NCI-H146 treated with DMSO at 0.1 percent for 48 hours (cell line): Measurements from ENCODE around the gene LAMC3.

Experiments
- DNase-seq: peaks from one replicate; lab custom pipeline; 2025; ENCODE audit not compliant: unreplicated experiment; lab: John Stamatoyannopoulos, UW

LAMC3 gene

GRCh38 chr9:131011274-131012022, 2.5 kb downstream of the LAMC3 start:
- DNase-seq, result no peak

GRCh38 chr9:131012023-131012334, 3.0 kb downstream of the LAMC3 start:
- DNase-seq, result no peak

GRCh38 chr9:131012396-131012917, 3.5 kb downstream of the LAMC3 start:
- DNase-seq, result no peak

GRCh38 chr9:131013015-131013755, 4.2 kb downstream of the LAMC3 start:
- DNase-seq, result no peak

GRCh38 chr9:131013771-131014676, 5.0 kb downstream of the LAMC3 start:
- DNase-seq, result no peak

- DNase-seq, result no peak
These were observed 6.1 kb downstream of the LAMC3 start for GRCh38 chr9:131015112-131015511.

GRCh38 chr9:131015876-131016397, 7.0 kb downstream of the LAMC3 start:
- DNase-seq, result no peak

- no peak for DNase-seq
These were observed 8.1 kb downstream of the LAMC3 start for GRCh38 chr9:131017067-131017466.

- DNase-seq, result no peak
These were observed 9.6 kb downstream of the LAMC3 start for GRCh38 chr9:131018621-131019020.

GRCh38 chr9:131019388-131020239, 10.6 kb downstream of the LAMC3 start:
- peak; percentile 47 for DNase-seq

- no peak for DNase-seq
These were observed 11.4 kb downstream of the LAMC3 start for GRCh38 chr9:131020388-131020787.

- no peak for DNase-seq
These were observed 11.9 kb downstream of the LAMC3 start for GRCh38 chr9:131020862-131021261.

- no peak for DNase-seq
These were observed 12.8 kb downstream of the LAMC3 start for GRCh38 chr9:131021785-131022184.

- DNase-seq, result no peak
These were observed 16.2 kb downstream of the LAMC3 start for GRCh38 chr9:131024978-131025868.

GRCh38 chr9:131025953-131026858, 17.2 kb downstream of the LAMC3 start:
- DNase-seq, result no peak

GRCh38 chr9:131027048-131027871, 18.3 kb downstream of the LAMC3 start:
- DNase-seq, result no peak

- DNase-seq, result no peak
These were observed 18.9 kb downstream of the LAMC3 start for GRCh38 chr9:131027872-131028179.
